Measurements from ENCODE around the gene ANKRD63. TPM values are rescaled to one million over a fixed set of nuclear protein-coding genes. Genes with fewer than 3 reads are reported as not detected.

The ANKRD63 gene
- total RNA-seq, 1 experiment from 2014 or later, result not detected

DNA sequence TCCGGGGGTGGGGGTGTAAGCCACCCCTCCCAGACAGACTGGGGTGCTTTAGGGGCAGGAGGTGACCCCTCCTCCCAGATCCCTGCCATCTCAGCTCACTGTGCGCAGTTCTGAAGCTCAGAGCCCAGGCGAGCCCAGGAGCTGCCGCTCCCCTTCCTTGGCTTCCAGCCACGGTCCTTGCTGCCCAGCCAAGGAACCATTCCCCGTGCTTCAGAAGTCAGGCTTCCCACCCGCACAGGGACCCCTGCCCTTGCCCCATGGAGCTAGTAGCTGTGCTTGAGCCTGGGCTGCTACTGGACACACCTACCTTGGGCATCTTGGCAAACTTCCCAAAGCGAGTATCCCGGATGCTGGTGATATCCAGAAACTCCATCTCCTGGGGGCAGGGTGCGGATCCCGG lies 20.1 kb upstream of the ANKRD63 start:
- no peaks in the 10 kb centered on the region for H3K36me3 ChIP-seq
- H3K9me3 ChIP-seq, result no peaks in the 10 kb centered on the region; the same call in 1 of the 2 replicates
- H3K4me3 ChIP-seq, result no peak overlapping the region
- H3K27me3 ChIP-seq, result no peaks in the 10 kb centered on the region
- no peak for DNase-seq

DNA sequence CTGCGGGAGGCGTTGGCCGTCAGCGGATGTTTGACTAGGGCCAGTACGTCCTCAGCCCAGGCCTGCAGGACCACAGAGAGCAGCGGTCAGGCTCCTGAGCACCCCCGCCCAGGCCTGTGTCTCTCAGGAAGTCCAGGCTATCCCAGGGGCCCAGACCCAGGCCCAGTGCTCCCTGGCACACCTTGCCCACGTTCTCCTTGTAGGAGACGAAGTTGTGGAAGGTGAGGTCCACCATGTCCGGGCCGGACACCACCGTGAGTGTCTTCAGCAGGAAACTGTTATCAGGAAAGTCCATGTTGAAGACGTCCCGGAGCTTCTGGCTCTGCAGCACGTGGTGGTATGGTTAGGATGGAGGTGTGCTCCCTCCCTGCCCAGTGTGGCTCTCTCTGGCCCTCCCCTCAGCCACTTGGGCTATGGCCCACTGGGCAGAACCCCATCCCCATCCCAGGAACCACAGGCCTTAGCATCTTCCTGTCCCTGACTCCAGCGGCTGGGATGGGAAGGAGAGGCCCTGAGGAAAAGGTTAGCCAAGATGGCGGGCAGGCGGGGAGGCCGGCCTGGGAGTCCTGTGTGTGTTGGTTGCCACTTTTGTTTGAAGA lies 19.5 kb upstream of the ANKRD63 start:
- H3K27me3 ChIP-seq, result no peaks in the 10 kb centered on the region
- no peak for DNase-seq
- no peak overlapping the region for H3K4me3 ChIP-seq

DNA sequence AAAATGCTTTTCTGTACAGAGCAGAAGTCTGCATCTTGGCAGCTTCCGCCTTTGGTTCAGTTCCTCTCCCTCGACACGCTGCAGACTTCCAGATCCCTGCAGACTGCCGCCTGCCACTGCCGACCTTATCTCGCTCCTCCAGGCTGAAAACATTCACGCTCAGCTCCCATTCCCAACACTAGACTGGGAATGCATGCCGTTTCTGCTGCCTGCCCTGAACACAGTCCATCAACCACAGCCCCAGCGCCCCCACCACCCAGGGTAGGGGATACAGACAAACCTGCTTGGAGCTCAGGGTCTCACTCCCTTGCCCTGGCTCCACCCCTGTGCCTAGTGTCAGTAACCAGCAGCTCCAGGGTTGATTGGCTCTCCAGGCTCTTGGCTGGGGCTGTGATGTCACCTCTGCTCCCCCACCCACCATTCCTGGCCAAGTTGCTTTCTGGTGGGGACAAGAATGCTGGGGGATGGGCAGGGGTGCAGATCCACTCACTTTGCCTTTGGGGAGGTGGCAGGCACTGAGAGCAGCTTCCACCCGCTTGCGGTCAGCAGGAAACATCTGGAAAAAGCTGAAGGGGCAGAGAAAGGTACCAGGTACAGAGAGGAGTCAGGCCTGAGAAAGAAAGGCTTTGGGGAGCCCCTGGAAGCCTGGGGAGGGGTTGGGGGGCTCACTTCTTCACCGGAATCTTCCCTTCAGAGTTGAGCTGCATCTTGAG lies 18.8 kb upstream of the ANKRD63 start:
- Histone ChIP-seq H3K36me3 (no peaks in the 10 kb centered on the region), H3K9me3 (no peaks in the 10 kb centered on the region; the same call in 1 of the 2 replicates), H3K27me3 (no peaks in the 10 kb centered on the region), H3K4me3 (no peak overlapping the region)
- DNase-seq, result no peak

More for the DNA sequence above, 19.5 kb upstream of the ANKRD63 start:
- H3K36me3 ChIP-seq, result no peaks in the 10 kb centered on the region
- H3K9me3 ChIP-seq, result no peaks in the 10 kb centered on the region; the same call in 1 of the 2 replicates

DNA sequence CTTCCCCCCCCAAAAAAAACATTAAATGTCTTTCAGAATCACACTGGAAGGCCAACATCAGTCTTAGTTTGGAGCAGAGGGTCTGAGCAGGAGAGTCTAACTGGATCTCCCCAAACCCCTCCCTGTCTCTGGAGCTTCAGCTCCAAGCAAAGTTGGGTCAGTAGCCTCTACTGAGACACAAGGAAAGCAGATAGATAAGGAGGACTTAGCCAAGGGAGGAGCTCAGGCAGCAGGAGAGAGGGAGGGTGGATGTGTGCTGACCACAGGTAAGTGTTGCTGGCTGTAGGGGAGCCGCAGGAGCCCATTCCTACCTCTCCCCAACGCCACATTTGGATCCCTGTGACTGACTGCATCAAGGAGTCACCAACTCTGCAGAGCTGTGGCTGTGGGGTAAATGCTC lies 17.9 kb upstream of the ANKRD63 start:
- no peaks in the 10 kb centered on the region for H3K36me3 ChIP-seq

DNA sequence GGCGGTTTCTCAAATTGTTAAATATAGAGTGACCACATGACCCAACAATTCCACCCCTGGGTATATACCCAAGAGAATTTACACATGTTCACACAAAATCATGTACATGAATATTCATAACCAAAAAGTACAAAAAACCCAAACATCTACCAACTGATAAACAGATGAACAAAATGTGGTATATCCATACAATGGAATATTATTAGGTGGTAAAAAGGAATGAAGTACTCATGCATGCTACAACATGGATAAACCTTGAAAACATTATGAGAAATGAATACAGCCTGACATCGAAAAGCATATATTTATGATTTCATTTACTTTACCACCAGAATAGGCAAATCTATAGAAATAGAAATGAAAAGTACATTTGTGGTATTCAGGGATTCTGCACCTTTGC lies 17.5 kb upstream of the ANKRD63 start:
- Histone ChIP-seq H3K27me3 (no peaks in the 10 kb centered on the region), H3K9me3 (no peaks in the 10 kb centered on the region; the same call in 1 of the 2 replicates), H3K36me3 (no peaks in the 10 kb centered on the region), H3K4me3 (no peak overlapping the region)
- no peak for DNase-seq

More for the DNA sequence above, 17.9 kb upstream of the ANKRD63 start:
- Histone ChIP-seq H3K9me3 (no peaks in the 10 kb centered on the region; the same call in 1 of the 2 replicates), H3K4me3 (no peak overlapping the region), H3K27me3 (no peaks in the 10 kb centered on the region)
- no peak for DNase-seq

DNA sequence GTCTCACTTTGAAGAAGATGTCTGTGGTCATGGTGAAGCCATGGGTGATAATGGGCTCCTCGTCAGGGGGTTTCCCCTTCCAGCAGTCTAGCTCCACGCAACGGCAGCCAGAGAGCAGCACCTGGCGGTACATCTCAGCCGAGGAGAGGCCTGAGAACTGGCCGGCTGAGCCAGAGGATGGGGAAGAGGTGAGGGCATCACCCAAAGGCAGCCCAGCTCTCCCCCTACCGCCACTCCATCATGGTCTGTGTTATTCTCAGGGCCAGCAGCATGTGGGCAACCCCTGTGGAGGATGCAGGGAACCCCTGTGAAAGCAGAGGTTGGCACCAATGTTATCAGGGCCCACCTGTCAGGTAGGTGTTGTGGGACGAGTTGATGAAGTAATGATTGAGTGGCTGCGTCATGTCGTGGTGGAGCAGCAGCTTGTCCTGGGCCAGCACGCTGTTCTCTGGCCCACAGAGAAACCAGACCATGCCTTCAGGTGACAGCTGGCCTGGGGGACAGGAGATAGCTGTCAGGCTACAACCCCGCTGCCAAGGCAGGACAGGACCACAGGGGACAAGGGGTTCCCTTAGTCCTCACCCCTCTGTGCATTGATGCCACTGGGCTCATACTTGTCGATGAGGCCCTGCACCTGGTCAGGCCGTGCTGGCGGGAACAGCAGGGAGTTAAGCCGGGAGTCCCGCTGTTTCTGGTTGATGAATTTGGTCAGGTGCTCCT lies 15.5 kb upstream of the ANKRD63 start:
- H3K9me3 ChIP-seq, result no peaks in the 10 kb centered on the region; the same call in 1 of the 2 replicates
- no peak overlapping the region for H3K4me3 ChIP-seq
- no peaks in the 10 kb centered on the region for H3K36me3 ChIP-seq
- no peaks in the 10 kb centered on the region for H3K27me3 ChIP-seq
- no peak for DNase-seq

DNA sequence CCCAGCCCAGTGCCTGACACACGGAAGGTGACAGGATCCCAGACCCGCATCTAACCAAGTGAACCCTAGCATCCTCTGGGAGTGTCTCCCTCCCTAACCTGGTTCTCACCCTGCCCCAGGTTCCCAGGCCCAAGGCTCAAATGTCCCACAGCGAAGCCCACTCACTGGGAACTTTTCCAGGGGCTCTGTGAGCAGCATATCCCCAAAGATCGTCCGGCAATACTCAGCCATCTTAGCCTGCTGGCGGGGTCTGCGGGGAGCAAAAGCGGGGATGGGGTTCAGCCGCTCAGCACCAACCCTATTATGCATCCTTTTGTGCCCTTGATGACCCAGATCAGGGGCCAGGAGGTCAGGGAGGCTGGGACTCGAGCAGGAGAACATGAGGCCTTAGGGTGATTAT lies 14.5 kb upstream of the ANKRD63 start:
- H3K9me3 ChIP-seq, result no peaks in the 10 kb centered on the region; the same call in 1 of the 2 replicates
- no peak overlapping the region for H3K4me3 ChIP-seq
- no peak for DNase-seq
- no peaks in the 10 kb centered on the region for H3K27me3 ChIP-seq
- no peaks in the 10 kb centered on the region for H3K36me3 ChIP-seq

DNA sequence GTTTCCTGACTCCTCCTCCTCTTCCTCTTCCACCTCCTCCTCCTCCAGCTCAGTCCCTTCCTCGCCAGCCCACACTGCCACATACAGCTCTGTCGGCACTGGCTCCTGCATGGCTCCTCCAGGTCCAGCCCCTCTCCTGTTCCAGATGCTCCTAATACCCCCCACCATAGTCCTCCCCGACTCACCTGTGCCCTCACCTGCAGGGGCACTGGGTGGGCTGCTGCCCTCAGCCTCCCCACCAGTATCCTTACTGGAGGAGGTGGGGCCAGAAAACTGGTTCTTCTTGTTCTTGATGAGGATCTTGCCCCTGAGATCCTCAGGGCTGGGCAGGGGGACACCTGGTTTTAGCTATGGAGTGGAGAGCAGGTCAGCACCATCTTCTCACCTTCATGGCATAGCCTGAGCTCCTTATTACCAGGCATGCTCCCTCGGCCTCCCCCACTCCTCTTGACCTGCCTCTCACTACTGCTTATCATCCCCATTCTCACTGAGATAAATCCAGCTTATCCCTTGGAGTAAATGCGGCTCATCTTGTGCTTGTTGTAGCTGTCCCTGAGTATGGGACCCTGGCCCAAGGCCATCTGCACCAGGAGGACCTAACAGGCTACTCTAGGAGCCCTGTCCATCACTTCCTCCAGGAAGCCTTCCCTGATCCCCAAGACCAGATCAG lies 13.8 kb upstream of the ANKRD63 start:
- H3K9me3 ChIP-seq, result no peaks in the 10 kb centered on the region; the same call in 1 of the 2 replicates
- no peak overlapping the region for H3K4me3 ChIP-seq
- no peak for DNase-seq
- no peaks in the 10 kb centered on the region for H3K36me3 ChIP-seq
- H3K27me3 ChIP-seq, result no peaks in the 10 kb centered on the region

DNA sequence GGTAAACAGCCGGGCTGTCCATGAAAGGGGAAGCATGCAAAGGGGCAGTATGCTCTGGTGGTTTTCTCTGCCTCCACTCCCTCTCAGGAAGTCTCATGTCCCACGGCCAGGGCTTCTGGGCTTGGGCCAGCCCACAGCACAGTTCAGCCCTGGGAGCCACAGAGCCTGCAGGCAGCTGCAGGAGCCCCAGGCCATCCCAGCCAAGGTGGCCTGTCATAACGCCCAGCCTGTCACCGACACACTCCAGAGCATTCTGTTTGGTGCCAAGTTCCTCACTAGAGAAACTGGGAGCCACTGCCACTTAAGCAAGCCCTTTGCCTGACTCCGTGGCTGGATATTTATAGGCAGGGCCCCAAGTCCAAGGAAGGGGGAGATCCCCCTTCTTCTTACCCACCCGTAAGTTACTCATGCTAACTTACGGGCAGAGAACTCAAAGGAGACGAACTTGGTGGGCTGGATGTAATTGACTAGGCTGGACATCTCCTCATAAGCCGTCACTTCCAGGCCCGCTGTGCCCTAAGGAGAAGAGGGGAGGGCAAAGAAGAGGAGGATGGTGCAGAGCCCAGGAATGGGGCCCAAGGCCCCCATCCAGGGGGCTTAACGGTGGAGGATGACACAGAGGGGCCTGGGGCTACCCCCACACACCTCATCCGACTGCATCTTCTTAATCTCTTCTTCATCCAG lies 13.2 kb upstream of the ANKRD63 start:
- Histone ChIP-seq H3K36me3 (no peaks in the 10 kb centered on the region), H3K27me3 (no peaks in the 10 kb centered on the region), H3K9me3 (no peaks in the 10 kb centered on the region; the same call in 1 of the 2 replicates), H3K4me3 (no peak overlapping the region)
- DNase-seq, result no peak

DNA sequence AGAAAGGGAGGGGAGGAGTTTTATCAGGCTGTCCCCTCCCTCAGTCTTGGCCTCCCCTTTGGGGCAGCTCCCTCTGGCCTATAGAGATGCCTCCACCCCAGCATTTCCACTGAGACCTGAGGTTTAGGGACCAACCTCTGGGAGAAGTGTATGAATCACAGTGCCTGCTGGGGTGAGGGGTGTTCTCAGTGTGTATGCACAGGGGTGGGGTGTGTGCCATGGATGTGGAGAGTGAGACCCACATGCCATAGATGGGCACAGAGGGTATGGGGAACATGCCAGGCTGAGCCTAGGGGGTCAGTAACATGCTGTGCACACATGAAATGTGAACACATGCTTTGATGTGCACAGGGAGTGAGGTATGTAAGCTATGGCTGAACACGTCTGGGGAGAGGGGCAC lies 12.4 kb upstream of the ANKRD63 start:
- no peaks in the 10 kb centered on the region; the same call in 1 of the 2 replicates for H3K9me3 ChIP-seq
- H3K36me3 ChIP-seq, result no peaks in the 10 kb centered on the region
- H3K27me3 ChIP-seq, result no peaks in the 10 kb centered on the region
- no peak overlapping the region for H3K4me3 ChIP-seq
- no peak for DNase-seq

DNA sequence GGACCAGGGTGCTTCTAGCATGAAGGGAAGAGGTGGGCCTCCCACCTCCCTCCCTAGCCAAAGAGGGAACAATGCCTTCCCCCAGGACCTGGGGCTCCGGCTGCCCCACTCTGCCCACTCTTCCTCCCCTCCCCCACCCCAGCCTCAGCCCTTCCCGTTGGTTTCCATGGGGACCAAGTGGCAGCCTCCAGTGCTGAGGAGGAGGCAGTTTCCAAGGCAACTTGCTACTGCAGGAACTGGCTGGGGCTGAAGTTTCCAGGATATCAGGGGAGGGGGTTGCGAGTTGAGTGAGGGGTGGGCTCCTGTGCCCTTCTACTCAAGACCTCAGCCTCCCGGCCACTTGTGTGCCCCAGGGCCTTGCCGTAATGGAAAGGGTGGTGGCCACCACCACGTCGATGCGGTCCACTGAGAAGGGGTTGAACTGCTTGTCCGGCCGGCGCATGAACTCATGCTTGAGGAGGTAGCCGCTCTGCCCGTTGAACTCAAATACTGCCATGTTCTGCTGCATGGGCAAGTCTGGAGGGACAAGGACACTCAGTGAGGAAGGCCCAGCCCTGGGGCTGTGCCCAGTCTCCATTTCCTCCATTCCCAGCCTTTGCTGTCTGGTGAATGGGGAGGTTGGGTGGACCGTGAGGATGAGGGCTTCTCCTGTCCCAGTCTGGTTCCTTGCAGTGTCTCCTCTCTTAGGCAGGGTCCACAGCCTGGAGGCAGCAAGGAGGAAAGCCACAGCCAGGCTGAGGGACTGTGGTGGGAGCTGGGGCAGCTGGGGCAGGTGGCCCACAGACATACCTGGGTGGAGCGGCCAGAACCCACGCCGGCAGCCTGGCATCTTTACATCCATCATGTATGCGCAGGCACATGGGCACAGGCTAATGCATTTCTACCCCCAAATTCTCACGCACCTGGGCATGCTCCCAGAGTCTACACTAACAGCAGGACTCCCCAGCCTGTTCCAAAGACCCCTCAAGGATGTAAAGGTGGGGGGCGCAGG lies 11.3 kb upstream of the ANKRD63 start:
- no peak for DNase-seq
- Histone ChIP-seq H3K27me3 (no peaks in the 10 kb centered on the region), H3K36me3 (no peaks in the 10 kb centered on the region), H3K9me3 (no peaks in the 10 kb centered on the region), H3K4me3 (no peak overlapping the region)

DNA sequence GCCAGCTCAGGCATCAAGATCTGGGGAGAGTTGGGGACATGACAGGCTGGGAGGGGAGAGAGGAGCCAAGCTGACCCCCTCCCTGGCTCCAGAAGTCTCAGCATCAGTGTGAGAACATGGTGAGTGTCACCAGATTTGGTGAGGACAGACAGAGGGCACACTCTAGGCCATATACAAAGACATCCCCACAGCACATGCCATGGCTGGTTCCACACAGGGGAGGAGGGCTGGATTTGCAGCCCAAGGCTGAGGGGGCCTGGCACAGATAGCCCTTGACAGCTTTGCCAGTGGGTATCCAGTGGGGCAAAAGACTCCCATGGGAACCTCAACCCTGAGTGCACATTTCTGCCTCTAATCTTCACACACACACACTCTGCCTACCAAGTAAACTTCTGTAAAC lies 10.1 kb upstream of the ANKRD63 start:
- no peak for DNase-seq
- H3K36me3 ChIP-seq, result no peaks in the 10 kb centered on the region
- H3K4me3 ChIP-seq, result no peak overlapping the region
- no peaks in the 10 kb centered on the region for H3K9me3 ChIP-seq
- no peaks in the 10 kb centered on the region for H3K27me3 ChIP-seq

DNA sequence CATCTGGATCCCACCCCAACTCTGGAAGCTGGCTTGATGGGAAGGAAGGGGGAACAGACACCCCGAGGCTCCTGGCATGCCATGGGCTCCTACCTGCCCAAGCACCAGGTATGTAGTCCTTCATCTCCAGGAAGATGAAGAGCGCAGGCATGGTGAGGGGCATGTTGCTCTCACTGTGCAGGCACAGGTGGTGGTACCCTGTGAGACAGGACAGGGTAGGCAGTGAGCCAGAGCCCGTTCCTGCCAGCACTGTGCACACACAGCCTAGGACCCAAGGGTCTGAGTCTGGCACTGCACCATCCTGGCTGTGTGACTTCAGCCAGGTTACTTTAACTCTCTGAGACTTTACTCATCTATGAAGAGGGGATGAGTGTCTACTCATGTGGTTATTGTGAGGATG lies 9.4 kb upstream of the ANKRD63 start:
- DNase-seq, result no peak
- no peaks in the 10 kb centered on the region for H3K27me3 ChIP-seq
- no peaks in the 10 kb centered on the region for H3K9me3 ChIP-seq
- H3K36me3 ChIP-seq, result no peaks in the 10 kb centered on the region
- H3K4me3 ChIP-seq, result no peak overlapping the region

DNA sequence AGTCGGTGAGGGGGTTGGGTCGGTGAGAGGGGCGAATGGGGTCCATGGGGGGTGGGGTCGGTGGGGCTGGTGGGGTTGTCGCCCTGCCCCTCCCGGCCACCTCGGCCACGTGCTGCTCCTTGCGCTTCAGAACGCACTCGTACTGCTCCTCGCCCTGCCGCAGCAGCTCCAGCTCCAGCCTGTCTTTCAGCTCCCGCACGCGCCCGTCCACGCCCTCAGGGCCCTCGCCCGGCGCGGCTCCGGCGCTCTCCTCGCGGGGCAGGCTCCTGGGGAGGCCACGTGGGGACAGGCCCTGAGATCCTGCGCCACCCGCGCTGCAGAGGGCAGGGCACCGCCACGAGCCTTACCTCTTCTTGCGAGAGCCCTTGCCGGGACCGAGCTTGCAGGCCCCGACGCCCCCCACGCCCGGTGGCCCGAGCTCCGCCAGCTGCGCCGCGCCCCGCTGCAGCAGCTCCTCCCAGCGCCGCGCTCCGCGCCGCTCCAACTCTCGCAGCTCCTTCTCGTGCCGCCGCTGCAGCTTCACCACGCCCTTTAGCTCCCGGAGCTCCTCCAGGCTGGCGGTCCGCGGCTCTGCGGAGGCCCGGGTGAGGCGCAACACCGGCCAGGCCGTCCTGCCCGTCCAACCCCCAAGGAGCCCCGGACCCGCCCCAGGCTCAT lies 8.2 kb upstream of the ANKRD63 start:
- no peak overlapping the region for H3K4me3 ChIP-seq
- H3K9me3 ChIP-seq, result no peaks in the 10 kb centered on the region
- no peaks in the 10 kb centered on the region for H3K27me3 ChIP-seq
- no peaks in the 10 kb centered on the region for H3K36me3 ChIP-seq
- DNase-seq, result peak; percentile 16

DNA sequence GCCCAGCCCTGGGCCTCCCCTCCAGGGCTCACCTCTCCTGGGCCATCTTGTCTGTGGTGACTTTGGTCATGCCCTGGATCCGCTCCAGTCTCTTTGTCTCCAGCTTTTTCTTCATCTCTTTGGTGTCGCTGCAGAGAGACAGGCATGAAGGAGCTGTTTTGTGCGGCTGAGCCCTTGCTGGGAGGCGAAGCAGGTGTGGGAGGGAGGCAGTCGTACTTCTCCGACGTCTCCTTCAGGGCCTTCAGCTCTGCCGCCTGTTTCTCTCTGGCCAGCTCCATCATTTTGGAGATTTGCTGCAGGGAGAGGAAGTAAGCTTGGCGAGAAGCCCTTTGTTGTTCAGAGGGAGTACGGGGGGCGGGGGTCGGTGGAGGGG lies 7.7 kb upstream of the ANKRD63 start:
- DNase-seq, result no peak
- no peak overlapping the region for H3K4me3 ChIP-seq
- no peaks in the 10 kb centered on the region for H3K36me3 ChIP-seq
- no peaks in the 10 kb centered on the region for H3K27me3 ChIP-seq
- H3K9me3 ChIP-seq, result no peaks in the 10 kb centered on the region
